ENCODE results near the gene ANKRD44. TPM values are rescaled to one million over a fixed set of nuclear protein-coding genes. Genes with fewer than 3 reads are reported as not detected.
"Not testable (repeated sequence)": the region's sequence is repeated elsewhere in the genome, so short reads cannot be mapped to it uniquely, and the experiment has no call there.

The ANKRD44 gene
- polyA plus RNA-seq, 1 experiment, result 14.7 TPM

- TF ChIP-seq, protein P1, sequence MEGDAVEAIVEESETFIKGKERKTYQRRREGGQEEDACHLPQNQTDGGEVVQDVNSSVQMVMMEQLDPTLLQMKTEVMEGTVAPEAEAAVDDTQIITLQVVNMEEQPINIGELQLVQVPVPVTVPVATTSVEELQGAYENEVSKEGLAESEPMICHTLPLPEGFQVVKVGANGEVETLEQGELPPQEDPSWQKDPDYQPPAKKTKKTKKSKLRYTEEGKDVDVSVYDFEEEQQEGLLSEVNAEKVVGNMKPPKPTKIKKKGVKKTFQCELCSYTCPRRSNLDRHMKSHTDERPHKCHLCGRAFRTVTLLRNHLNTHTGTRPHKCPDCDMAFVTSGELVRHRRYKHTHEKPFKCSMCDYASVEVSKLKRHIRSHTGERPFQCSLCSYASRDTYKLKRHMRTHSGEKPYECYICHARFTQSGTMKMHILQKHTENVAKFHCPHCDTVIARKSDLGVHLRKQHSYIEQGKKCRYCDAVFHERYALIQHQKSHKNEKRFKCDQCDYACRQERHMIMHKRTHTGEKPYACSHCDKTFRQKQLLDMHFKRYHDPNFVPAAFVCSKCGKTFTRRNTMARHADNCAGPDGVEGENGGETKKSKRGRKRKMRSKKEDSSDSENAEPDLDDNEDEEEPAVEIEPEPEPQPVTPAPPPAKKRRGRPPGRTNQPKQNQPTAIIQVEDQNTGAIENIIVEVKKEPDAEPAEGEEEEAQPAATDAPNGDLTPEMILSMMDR (IDR thresholded peaks at IDR 0.05; ENCODE audit: low read depth, low read length), result no peak
- no peak for DNase-seq (ENCODE audit: low read depth, low spot score)
- Histone ChIP-seq H3K27ac (ENCODE audit: low read depth, low read length) (no peak overlapping the region), H3K4me3 (ENCODE audit: low read depth, low read length) (no peak overlapping the region), H3K27me3 (ENCODE audit: control insufficient read depth, insufficient read depth, low read length) (no peaks in the 10 kb centered on the region), H3K9me3 (ENCODE audit: control insufficient read depth, insufficient read depth, low read length) (no peaks in the 10 kb centered on the region)
- CTCF ChIA-PET, result interaction anchor here (1.0 kb wide), 1 partner anchor 241 kb away, joined by 3 read pairs; no protein-coding TSS in a partner anchor
- POLR2A ChIA-PET, result no interaction called here
Measured at GRCh38 chr2:197354169-197354558, 43.6 kb upstream of the ANKRD44 start.

GRCh38 chr2:197353393-197354168, 43.0 kb upstream of the ANKRD44 start:
- H3K9me3 ChIP-seq (ENCODE audit: control insufficient read depth, insufficient read depth, low read length), result no peaks in the 10 kb centered on the region
- no peak overlapping the region for H3K27ac ChIP-seq (ENCODE audit: low read depth, low read length)
- no peak for DNase-seq (ENCODE audit: low read depth, low spot score)
- ChIA-PET POLR2A (interaction anchor here (0.6 kb wide), 1 partner anchor 15 kb away, joined by 4 read pairs; no protein-coding TSS in a partner anchor), CTCF (interaction anchor here (1.0 kb wide), 1 partner anchor 240 kb away, joined by 3 read pairs; no protein-coding TSS in a partner anchor)
- TF ChIP-seq, protein P1 (IDR thresholded peaks at IDR 0.05; ENCODE audit: low read depth, low read length), result no peak
- H3K27me3 ChIP-seq (ENCODE audit: control insufficient read depth, insufficient read depth, low read length), result no peaks in the 10 kb centered on the region
- no peak overlapping the region for H3K4me3 ChIP-seq (ENCODE audit: low read depth, low read length)

DNA sequence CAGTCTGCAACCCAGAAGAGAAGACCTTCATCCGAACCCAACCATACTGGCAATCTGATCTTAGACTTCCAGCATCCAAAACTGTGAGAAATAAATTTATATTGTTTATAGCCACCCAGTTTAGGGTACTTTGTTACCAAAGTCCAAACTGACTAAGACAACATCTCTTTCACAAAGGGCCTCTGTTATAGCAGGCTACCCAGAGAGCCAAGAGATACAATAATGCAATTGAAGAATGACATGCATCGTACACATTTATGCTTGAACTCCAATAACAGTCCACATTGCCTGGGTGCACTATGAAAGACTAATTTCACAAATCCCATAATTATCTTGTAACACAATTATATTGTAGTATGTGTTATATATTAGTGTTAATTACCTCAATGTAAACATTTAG, 39.1 kb upstream of the ANKRD44 start:
- DNase-seq (ENCODE audit: low read depth, low spot score), result no peak
- POLR2A ChIA-PET, result no interaction called here

DNA sequence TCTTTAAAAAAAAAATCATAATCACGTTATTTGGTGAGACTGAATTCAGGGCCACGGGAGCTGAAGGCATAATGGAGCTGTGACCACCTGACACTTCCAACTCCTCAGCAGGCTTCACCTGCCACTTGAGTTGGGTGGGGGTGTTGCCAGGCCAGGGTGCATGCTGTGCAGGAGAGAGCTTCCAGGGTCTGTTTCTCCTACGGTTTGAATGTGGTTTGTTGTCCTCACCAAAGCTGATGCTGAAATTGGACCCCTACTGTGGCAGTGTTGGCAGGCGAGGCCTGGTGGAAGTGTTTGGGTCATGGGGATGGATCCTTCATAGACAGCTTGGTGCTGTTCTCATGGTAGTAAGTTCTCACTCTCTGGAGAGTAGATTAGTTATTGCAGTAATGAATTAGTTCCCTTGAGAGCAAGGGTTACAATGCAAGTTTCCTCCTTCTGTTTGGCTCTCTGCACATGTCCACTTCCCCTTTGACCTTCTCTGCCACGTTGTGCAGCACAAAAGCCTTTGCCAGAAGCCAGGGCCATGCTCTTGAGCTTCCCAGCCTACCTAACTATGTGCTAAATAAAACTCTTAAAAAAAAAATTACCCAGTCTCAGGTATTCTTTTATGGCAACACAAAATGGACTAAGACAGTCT, 38.3 kb upstream of the ANKRD44 start:
- H3K9me3 ChIP-seq (ENCODE audit: control insufficient read depth, insufficient read depth, low read length), result no peaks in the 10 kb centered on the region
- ChIA-PET CTCF (no interaction called here), POLR2A (no interaction called here)
- TF ChIP-seq, protein P1 (IDR thresholded peaks at IDR 0.05; ENCODE audit: low read depth, low read length), result no peak
- DNase-seq (ENCODE audit: low read depth, low spot score), result no peak
- H3K4me3 ChIP-seq (ENCODE audit: low read depth, low read length), result no peak overlapping the region
- H3K27me3 ChIP-seq (ENCODE audit: control insufficient read depth, insufficient read depth, low read length), result no peaks in the 10 kb centered on the region
- H3K27ac ChIP-seq (ENCODE audit: low read depth, low read length), result no peak overlapping the region

More for the DNA sequence above, 39.1 kb upstream of the ANKRD44 start:
- Histone ChIP-seq H3K9me3 (ENCODE audit: control insufficient read depth, insufficient read depth, low read length) (no peaks in the 10 kb centered on the region), H3K4me3 (ENCODE audit: low read depth, low read length) (no peak overlapping the region), H3K27me3 (ENCODE audit: control insufficient read depth, insufficient read depth, low read length) (no peaks in the 10 kb centered on the region), H3K27ac (ENCODE audit: low read depth, low read length) (no peak overlapping the region)
- TF ChIP-seq, protein P1 (IDR thresholded peaks at IDR 0.05; ENCODE audit: low read depth, low read length), result no peak
- CTCF ChIA-PET, result no interaction called here

- CTCF ChIA-PET, result no interaction called here
- POLR2A ChIA-PET, result no interaction called here
- H3K4me3 ChIP-seq (ENCODE audit: low read depth, low read length), result no peak overlapping the region
- H3K27ac ChIP-seq (ENCODE audit: low read depth, low read length), result no peak overlapping the region
- no peak for DNase-seq (ENCODE audit: low read depth, low spot score)
- no peaks in the 10 kb centered on the region for H3K9me3 ChIP-seq (ENCODE audit: control insufficient read depth, insufficient read depth, low read length)
- TF ChIP-seq, protein P1 (IDR thresholded peaks at IDR 0.05; ENCODE audit: low read depth, low read length), result no peak
- H3K27me3 ChIP-seq (ENCODE audit: control insufficient read depth, insufficient read depth, low read length), result no peaks in the 10 kb centered on the region
Measured at GRCh38 chr2:197345846-197346370, 35.3 kb upstream of the ANKRD44 start.

- H3K27ac ChIP-seq (ENCODE audit: low read depth, low read length); POLR2A ChIA-PET; H3K4me3 ChIP-seq (ENCODE audit: low read depth, low read length); DNase-seq (ENCODE audit: low read depth, low spot score); CTCF ChIA-PET; H3K27me3 ChIP-seq (ENCODE audit: control insufficient read depth, insufficient read depth, low read length); H3K9me3 ChIP-seq (ENCODE audit: control insufficient read depth, insufficient read depth, low read length): not testable (repeated sequence)
Measured at GRCh38 chr2:197343968-197344367, 33.4 kb upstream of the ANKRD44 start.

Measured in AG04450 (cell line).